ENCODE results near the gene SPI1.

The SPI1 gene

DNA sequence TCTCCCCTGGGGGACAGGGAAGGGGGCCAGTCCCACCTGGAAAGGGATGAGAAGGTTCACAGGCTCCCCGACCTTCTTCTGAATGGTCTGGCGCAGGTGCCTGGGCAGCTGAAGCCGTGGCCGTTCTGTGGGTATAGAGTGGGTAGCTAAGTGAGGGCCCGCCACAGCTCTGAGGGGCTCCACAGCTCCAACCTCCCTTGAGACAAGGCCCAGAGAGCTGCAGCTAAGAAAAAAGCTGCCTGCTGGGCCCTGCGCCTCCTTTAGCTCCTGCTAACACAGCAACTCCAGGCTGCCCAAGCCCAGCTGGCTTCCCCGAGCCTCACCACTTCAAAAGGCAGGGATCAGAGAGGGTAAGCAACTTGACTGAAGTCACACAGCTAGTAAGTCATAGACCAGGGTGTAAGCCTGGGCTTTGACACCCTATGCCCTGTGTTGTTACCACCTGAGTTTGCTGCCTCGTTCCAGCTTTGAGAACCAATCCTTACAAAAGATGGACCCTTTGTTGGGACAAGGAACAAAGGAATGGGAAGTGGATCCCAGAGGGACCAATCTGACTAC, 44.4 kb downstream of the SPI1 start:
- TF ChIP-seq, protein P1, sequence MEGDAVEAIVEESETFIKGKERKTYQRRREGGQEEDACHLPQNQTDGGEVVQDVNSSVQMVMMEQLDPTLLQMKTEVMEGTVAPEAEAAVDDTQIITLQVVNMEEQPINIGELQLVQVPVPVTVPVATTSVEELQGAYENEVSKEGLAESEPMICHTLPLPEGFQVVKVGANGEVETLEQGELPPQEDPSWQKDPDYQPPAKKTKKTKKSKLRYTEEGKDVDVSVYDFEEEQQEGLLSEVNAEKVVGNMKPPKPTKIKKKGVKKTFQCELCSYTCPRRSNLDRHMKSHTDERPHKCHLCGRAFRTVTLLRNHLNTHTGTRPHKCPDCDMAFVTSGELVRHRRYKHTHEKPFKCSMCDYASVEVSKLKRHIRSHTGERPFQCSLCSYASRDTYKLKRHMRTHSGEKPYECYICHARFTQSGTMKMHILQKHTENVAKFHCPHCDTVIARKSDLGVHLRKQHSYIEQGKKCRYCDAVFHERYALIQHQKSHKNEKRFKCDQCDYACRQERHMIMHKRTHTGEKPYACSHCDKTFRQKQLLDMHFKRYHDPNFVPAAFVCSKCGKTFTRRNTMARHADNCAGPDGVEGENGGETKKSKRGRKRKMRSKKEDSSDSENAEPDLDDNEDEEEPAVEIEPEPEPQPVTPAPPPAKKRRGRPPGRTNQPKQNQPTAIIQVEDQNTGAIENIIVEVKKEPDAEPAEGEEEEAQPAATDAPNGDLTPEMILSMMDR (conservative IDR thresholded peaks at IDR 0.05; ENCODE audit: low read depth), result no peak
- no peak overlapping the region for H3K27ac ChIP-seq
- no peak for DNase-seq (ENCODE audit: low spot score)
- ChIA-PET CTCF (interaction anchor here (0.6 to 1.6 kb wide), 4 partner anchors 21 to 457 kb away, joined by 3 to 4 read pairs (median 3); no protein-coding TSS in a partner anchor), POLR2A (ENCODE audit: low non-redundant PET) (no interaction called here)

DNA sequence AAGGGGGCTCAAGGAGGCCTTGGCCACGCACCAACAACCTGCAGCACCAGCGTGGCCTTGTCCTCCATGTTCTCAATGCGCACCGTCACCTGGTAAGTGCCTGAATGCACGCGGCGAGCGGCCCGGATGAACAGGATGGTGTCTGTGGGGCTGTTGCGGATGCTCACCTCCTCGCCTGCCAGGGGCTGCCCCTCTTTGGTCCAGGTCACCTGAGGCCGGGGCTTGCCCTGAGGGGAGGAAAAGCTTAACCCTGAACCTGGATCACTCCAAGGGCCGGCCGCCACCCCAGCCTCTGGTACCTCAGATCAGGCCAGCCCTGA, 44.9 kb downstream of the SPI1 start:
- DNase-seq (ENCODE audit: low spot score), result no peak
- CTCF ChIA-PET, result interaction anchor here (0.9 to 1.6 kb wide), 2 partner anchors 21 to 41 kb away, joined by 3 to 4 read pairs; no protein-coding TSS in a partner anchor
- H3K27ac ChIP-seq, result no peak overlapping the region
- TF ChIP-seq, protein P1 (conservative IDR thresholded peaks at IDR 0.05; ENCODE audit: low read depth), result no peak
- POLR2A ChIA-PET (ENCODE audit: low non-redundant PET), result no interaction called here

DNA sequence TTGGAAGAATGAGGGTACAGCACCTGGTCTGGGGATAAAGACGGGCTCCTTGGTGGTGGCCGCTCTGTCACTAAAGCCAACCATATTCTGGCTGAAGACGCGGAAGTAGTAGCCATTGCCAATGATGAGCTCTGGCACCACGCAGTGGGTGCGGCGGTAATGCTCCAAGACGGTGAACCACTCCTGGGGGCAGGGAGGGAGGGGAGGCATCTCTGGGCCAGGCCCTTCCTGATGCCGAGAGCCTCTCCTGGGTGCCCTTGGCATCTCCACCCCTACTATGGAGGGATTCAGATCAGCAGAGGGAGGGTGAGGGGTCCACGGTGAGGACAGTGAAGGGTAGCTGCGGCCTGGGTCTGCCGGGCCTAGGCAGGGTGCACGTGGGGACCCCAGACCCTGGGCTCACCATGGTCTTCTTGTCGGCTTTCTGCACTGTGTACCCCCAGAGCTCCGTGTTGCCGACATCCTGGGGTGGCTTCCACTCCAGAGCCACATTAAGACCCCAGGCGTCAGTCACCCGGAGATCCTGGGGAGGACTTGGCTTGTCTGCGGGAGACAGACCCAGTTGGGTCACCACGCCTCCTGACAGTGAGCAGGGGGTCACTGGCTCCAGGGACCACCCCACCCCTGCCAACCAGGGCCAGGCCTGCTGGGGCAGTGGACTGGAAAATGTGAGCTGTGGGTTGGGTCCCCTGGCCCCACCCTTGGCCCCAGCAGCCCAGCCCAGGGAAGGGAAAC, 45.4 kb downstream of the SPI1 start:
- no peak overlapping the region for H3K27ac ChIP-seq
- POLR2A ChIA-PET (ENCODE audit: low non-redundant PET), result no interaction called here
- TF ChIP-seq, protein P1 (conservative IDR thresholded peaks at IDR 0.05; ENCODE audit: low read depth), result no peak
- no peak for DNase-seq (ENCODE audit: low spot score)
- CTCF ChIA-PET, result interaction anchor here (1.6 kb wide), 1 partner anchor 41 kb away, joined by 3 read pairs; no protein-coding TSS in a partner anchor

DNA sequence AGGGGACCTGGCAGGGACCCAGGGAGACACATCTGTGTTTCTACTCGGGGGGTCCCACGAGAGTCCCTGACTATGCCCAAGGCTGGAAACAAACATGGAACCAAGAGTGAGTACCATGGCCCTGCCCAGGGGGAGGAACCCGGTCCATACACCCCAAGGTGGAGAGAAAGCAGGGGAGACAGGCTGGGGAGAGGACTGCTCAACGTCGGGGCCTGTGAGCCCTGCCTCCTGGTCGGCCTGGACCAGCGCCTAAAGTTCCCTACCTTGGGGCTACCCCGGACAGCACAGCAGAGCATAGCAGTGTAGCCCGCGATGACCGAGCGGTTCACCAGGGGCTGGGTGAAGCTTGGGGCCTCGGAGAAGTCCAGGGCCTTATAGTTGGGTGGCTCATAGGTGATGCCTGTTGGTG, 46.0 kb downstream of the SPI1 start:
- ChIA-PET CTCF (no interaction called here), POLR2A (ENCODE audit: low non-redundant PET) (no interaction called here)
- no peak overlapping the region for H3K27ac ChIP-seq
- TF ChIP-seq, protein P1 (conservative IDR thresholded peaks at IDR 0.05; ENCODE audit: low read depth), result no peak
- no peak for DNase-seq (ENCODE audit: low spot score)

DNA sequence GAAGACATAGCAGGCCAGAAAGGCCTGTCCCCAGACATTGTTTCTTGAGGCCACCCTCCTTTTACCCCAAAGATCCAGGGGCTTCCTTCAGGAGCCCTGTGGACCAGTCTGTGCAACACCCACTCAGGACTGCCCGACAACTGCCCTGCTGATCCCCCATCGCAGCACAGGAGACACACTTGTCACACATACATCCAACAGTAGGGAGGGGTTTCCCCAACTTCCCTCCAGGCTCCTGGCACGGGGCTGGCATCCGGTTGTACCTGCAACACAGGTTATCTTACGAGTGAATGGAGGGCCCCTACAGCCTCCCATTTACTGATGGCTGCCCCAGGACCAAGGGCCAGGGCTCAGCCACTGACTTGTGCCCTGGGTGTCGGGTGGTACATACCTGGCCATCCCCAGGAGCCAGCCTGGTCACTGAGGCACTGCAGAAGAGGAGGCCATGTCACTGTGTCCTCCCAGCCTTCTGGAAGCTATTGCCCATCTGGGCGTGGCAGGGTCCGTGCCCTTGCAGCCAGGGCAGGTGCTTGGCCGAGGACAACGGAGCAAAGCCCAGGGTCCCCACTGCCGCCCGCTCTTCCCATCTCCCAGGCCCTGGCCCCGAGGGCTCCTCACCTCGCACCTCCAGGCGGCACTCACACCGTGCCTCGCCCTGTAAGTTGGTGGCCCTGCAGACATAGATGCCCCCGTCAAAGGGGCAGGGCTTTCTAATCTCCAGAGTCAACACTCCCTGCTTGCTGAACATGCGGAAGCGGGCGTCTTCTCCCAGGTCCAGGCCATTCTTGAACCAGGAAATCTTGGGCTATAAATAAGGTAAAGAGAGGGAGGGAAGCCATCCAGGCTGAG, 46.7 kb downstream of the SPI1 start:
- CTCF ChIA-PET, result no interaction called here

More for the DNA sequence above, 46.7 kb downstream of the SPI1 start:
- TF ChIP-seq, protein P1 (conservative IDR thresholded peaks at IDR 0.05; ENCODE audit: low read depth), result no peak
- DNase-seq (ENCODE audit: low spot score), result no peak
- POLR2A ChIA-PET (ENCODE audit: low non-redundant PET), result no interaction called here
- peak overlapping the region; percentile 21; the same call in 1 of the 2 replicates for H3K27ac ChIP-seq
